B cell (primary cell): Measurements from ENCODE around the gene WWTR1. TPM values are rescaled to one million over a fixed set of nuclear protein-coding genes. Genes with fewer than 3 reads are reported as not detected.

Source experiments
- ATAC-seq: fragments of 200-7000 bp; cut with Tn5 transposase; one replicate; pipeline ENCODE4 v1.10.0; 2021; ENCODE audit warnings: low read depth, mild to moderate bottlenecking, moderate number of reproducible peaks, moderate library complexity
- CTCF ChIA-PET: fragments of 350-600 bp; sonication (Branson Sonifier 250); formaldehyde crosslinking; loops from one replicate; lab custom pipeline; 2021; ENCODE audit warnings: antibody characterized with exemption, inconsistent platforms; lab: Charles Lee
- POLR2A ChIA-PET: fragments of 350-600 bp; sonication (Branson Sonifier 250); formaldehyde crosslinking; loops from one replicate; lab custom pipeline; 2021; ENCODE audit warnings: antibody characterized with exemption; lab: Charles Lee
- DNase-seq: peaks from one replicate; pipeline ENCODE4 v3.0.0; 2013
- H2AFZ ChIP-seq: 2 replicates; pipeline ENCODE4 v1.6.1; 2012; ENCODE audit warnings: mild to moderate bottlenecking, low read depth, low read length; ENCODE audit not compliant: insufficient read depth, poor library complexity, severe bottlenecking
- H3K27ac ChIP-seq, 2 donors: 1 replicate in 1 of 2; 2 replicates in 1 of 2; pipeline ENCODE4 v1.5.1; 2012 to 2013; ENCODE audit warnings: low read length in 2 of 2, mild to moderate bottlenecking in 2 of 2, moderate library complexity in 1 of 2
- H3K27me3 ChIP-seq, 4 experiments: fragments of 200-600 bp in 1 of 4; sonication (generic) in 1 of 4; replicated peaks in 1 of 4; 1 replicate in 2 of 4; 2 replicates in 2 of 4; pipeline versions ENCODE4 v1.6.1 to v1.7.0; 2013 to 2016; ENCODE audit warnings: low read length in 3 of 4, mild to moderate bottlenecking in 2 of 4, mixed read lengths in 1 of 4, moderate library complexity in 1 of 4; ENCODE audit not compliant: insufficient read depth in 4 of 4, control insufficient read depth in 3 of 4; ENCODE audit errors: control extremely low read depth in 1 of 4
- H3K36me3 ChIP-seq, 2 experiments: replicated peaks in 1 of 2; 1 replicate in 1 of 2; 2 replicates in 1 of 2; pipeline versions ENCODE4 v1.6.1 to v1.7.1; 2013; ENCODE audit warnings: low read length in 1 of 2; ENCODE audit not compliant: insufficient read depth in 2 of 2, control insufficient read depth in 1 of 2; ENCODE audit errors: control extremely low read depth in 1 of 2, extremely low read depth in 1 of 2
- H3K4me1 ChIP-seq, 2 donors: fragments of 200-600 bp in 1 of 2; sonication (generic) in 1 of 2; 1 replicate in 1 of 2; 2 replicates in 1 of 2; pipeline versions ENCODE4 v1.5.1 to v1.6.1; 2013 to 2017; ENCODE audit warnings: low read length in 2 of 2; ENCODE audit not compliant: control insufficient read depth in 2 of 2, insufficient read depth in 2 of 2
- H3K4me2 ChIP-seq: replicated peaks from 2 replicates; pipeline ENCODE3; 2012; ENCODE audit warnings: mild to moderate bottlenecking, low read depth, low read length; ENCODE audit not compliant: poor library complexity, severe bottlenecking
- H3K4me3 ChIP-seq, 5 experiments: fragments of 200-600 bp in 1 of 5; sonication (generic) in 1 of 5; 1 replicate in 3 of 5; 2 replicates in 2 of 5; pipeline versions ENCODE4 v1.5.1 to v1.7.0; 2011 to 2016; ENCODE audit warnings: low read length in 4 of 5, mild to moderate bottlenecking in 4 of 5, low read depth in 2 of 5, control low read depth in 1 of 5, moderate library complexity in 1 of 5; ENCODE audit not compliant: insufficient read depth in 1 of 5; ENCODE audit errors: control extremely low read depth in 1 of 5, extremely low read depth in 1 of 5
- H3K79me2 ChIP-seq: fragments of 200-600 bp; sonication (generic); one replicate; pipeline ENCODE4 v1.6.0; 2016; ENCODE audit warnings: low read length; ENCODE audit not compliant: control insufficient read depth, insufficient read depth
- H3K9ac ChIP-seq: fragments of 200-600 bp; sonication (generic); 2 replicates; pipeline ENCODE4 v1.6.1; 2017; ENCODE audit warnings: mild to moderate bottlenecking, low read length, moderate library complexity
- H3K9me3 ChIP-seq, 3 donors: one replicate each; pipeline versions ENCODE4 v1.6.1 to v1.7.1; 2013; ENCODE audit warnings: low read length in 2 of 3; ENCODE audit not compliant: control insufficient read depth in 2 of 3, insufficient read depth in 1 of 3; ENCODE audit errors: control extremely low read depth in 1 of 3
- H4K20me1 ChIP-seq: 2 replicates; pipeline ENCODE4 v1.6.0; 2012; ENCODE audit warnings: mild to moderate bottlenecking, low read length; ENCODE audit not compliant: insufficient read depth, control insufficient read depth, poor library complexity, severe bottlenecking
- H3K27ac Mint-ChIP-seq: one replicate; pipeline ENCODE4 v1.8.0; 2021; ENCODE audit warnings: mixed read lengths
- H3K27me3 Mint-ChIP-seq: one replicate; pipeline ENCODE4 v1.8.0; 2021; ENCODE audit warnings: mixed read lengths
- H3K4me1 Mint-ChIP-seq: one replicate; pipeline ENCODE4 v1.8.0; 2021; ENCODE audit warnings: mixed read lengths
- H3K4me3 Mint-ChIP-seq: one replicate; pipeline ENCODE4 v1.8.0; 2021; ENCODE audit warnings: mixed read lengths
- H3K9me3 Mint-ChIP-seq: one replicate; pipeline ENCODE4 v1.8.0; 2022; ENCODE audit warnings: mixed read lengths; ENCODE audit not compliant: insufficient read depth
- CTCF ChIP-seq: fragments of 200-600 bp; IDR thresholded peaks from one replicate; pipeline ENCODE4 v1.8.0; 2022; ENCODE audit warnings: antibody characterized with exemption, mild to moderate bottlenecking
- EZH2 ChIP-seq: IDR thresholded peaks from 2 replicates; pipeline ENCODE4 v1.6.1; 2012; ENCODE audit warnings: borderline replicate concordance, low read depth, mild to moderate bottlenecking, moderate library complexity, low read length; ENCODE audit not compliant: insufficient read depth, poor library complexity, severe bottlenecking
- whole genome bisulfite sequencing: methylation state at CpG from one replicate; pipeline ENCODE4 v1.1.5; 2013; ENCODE audit warnings: missing lambda C conversion rate; ENCODE audit not compliant: insufficient coverage; 5-methylcytosine and 5-hydroxymethylcytosine counted together
- intact Hi-C: fragments of 100-400 bp; cut with micrococcal nuclease; formaldehyde crosslinking; loops from one replicate; pipeline ENCODE4 v1.10.0; 2022
- polyA plus RNA-seq: library from polyadenylated mRNA; depleted of rRNA; stranded (reverse); fragments of >200 nt; gene quantifications from 2 replicates; pipeline ENCODE4 v1.2.3, GENCODE V29; 2012
- total RNA-seq, 2 donors: library from RNA; stranded (reverse); fragments of 120-200 nt in 1 of 2; gene quantifications; 1 replicate in 1 of 2; 2 replicates in 1 of 2; pipeline versions ENCODE4 v1.2.3 to v1.2.4, GENCODE V29; 2013 to 2022

The WWTR1 gene
- total and polyA plus RNA-seq, 2 donors (not counting 1 experiment from before 2014, with no cell fraction given) = 0.79 to 2.3 TPM

- no peaks in the 10 kb centered on the region for H4K20me1 ChIP-seq
Observed at GRCh38 chr3:149534671-149535332, 123.0 kb downstream of the WWTR1 start.

More at GRCh38 chr3:149534671-149535332, 123.0 kb downstream of the WWTR1 start:
- H3K27me3 Mint-ChIP-seq = peaks cover 2% of the 10 kb centered on the region
- WGBS = 50% methylated on average over 2 of the region's 3 CpGs
- Histone ChIP-seq H3K4me2 (no peak overlapping the region), H3K79me2 (no peaks in the 10 kb centered on the region), H3K36me3 (no peaks in the 10 kb centered on the region), H3K9ac (no peak overlapping the region), H3K4me1 (peaks cover 7 to 8% of the 10 kb centered on the region in 2 donors), H3K27me3 (no peaks in the 10 kb centered on the region), H3K9me3 (no peaks in the 10 kb centered on the region), H2AFZ (no peak overlapping the region), H3K27ac (no peak overlapping the region), H3K4me3 (no peak overlapping the region)
- ChIA-PET POLR2A (no interaction called here), CTCF (interaction anchor here (0.9 kb wide), 1 partner anchor 35 kb away, joined by 3 read pairs; no protein-coding TSS in a partner anchor)
- TF ChIP-seq EZH2 (no peak), CTCF (no peak)
- no peak overlapping the region for H3K27ac Mint-ChIP-seq
- no peaks in the 10 kb centered on the region for H3K9me3 Mint-ChIP-seq
- H3K4me1 Mint-ChIP-seq = peaks cover 11% of the 10 kb centered on the region
- no peak for ATAC-seq
- no peak overlapping the region for H3K4me3 Mint-ChIP-seq
- no peak for DNase-seq
- intact Hi-C loops = no loop called here
